LNCAP (cell line): ENCODE data around the gene TALDO1.

Experiments
- CTCF ChIP-seq: fragments of 450-650 bp; IDR thresholded peaks from 2 replicates; pipeline ENCODE4 v1.5.1; 2017; ENCODE audit warnings: mild to moderate bottlenecking

Gene TALDO1

GRCh38 chr11:776561-777287 lies 29.5 kb downstream of the TALDO1 start:
- TF ChIP-seq CTCF: no peak

- TF ChIP-seq CTCF: no peak
Observed at GRCh38 chr11:777288-778255, 30.3 kb downstream of the TALDO1 start, which contains the start of gene GATD1. Gene GATD1, minus strand, starts transcription at chr11:777487. Its CDS starts 25 bp downstream, at chr11:777462.

- no peak; the same call in 1 of the 2 replicates for TF ChIP-seq CTCF
Observed at GRCh38 chr11:778976-779954, 32.0 kb downstream of the TALDO1 start.

GRCh38 chr11:779955-780532 lies 32.8 kb downstream of the TALDO1 start:
- TF ChIP-seq CTCF: no peak

GRCh38 chr11:782264-783174 lies 35.3 kb downstream of the TALDO1 start:
- TF ChIP-seq CTCF: no peak

GRCh38 chr11:783581-784015 lies 36.3 kb downstream of the TALDO1 start:
- TF ChIP-seq CTCF: peak; percentile 72
